DMS53 treated with DMSO at 0.1 percent for 48 hours (cell line): ENCODE results near the gene GAS2.
"Not testable (repeated sequence)": the region's sequence is repeated elsewhere in the genome, so short reads cannot be mapped to it uniquely, and the experiment has no call there.

Source experiments
- DNase-seq: peaks from one replicate; lab custom pipeline; 2025; ENCODE audit not compliant: unreplicated experiment; lab: John Stamatoyannopoulos, UW

The GAS2 gene

GRCh38 chr11:22666325-22666687 lies at the start of gene GAS2:
Gene GAS2, plus strand, starts transcription at chr11:22666611. Its CDS starts 8,259 bp downstream, at chr11:22674870.
- DNase-seq = peak; percentile 23

- no peak for DNase-seq
Observed at GRCh38 chr11:22617868-22618267, 48.5 kb upstream of the GAS2 start.

GRCh38 chr11:22624742-22625447 lies 41.5 kb upstream of the GAS2 start:
- peak; percentile 75 for DNase-seq

GRCh38 chr11:22625448-22626287 lies 40.7 kb upstream of the GAS2 start, which contains the start of gene FANCF:
Gene FANCF, minus strand, starts transcription at chr11:22625823. Its CDS starts 13 bp downstream, at chr11:22625810.
- peak; percentile 96 for DNase-seq

DNA sequence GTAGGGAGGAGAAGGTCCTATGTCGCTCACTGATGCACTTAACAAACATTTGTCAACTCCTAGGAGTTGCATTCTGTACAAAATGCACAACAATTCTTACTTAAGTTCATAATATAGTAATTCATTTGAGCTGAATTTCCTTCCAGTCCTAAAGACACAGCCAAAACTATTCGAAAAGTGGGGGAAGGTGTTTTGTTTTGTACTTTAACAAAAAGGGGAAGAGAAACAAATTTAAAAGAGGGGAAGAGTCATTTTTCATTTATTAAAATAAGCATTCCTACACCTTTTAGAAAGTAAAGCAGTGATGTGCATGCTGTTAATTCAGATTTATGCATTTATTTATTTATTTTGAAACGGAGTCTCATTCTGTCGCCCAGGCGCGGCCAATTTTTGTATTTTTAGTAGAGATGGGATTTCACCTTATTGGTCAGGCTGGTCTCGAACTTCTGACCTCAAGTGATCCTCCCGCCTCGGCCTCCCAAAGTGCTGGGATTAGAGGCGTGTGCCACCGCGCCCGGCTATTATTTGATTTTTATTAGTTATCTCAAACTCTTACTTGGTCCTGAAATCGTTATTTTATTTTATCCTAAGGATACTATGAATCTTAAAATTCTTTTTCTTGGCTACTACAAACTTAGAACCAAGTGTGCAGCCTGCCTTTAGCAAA lies 39.7 kb upstream of the GAS2 start:
- no peak for DNase-seq

GRCh38 chr11:22627421-22627820 lies 39.0 kb upstream of the GAS2 start:
- DNase-seq = no peak

DNA sequence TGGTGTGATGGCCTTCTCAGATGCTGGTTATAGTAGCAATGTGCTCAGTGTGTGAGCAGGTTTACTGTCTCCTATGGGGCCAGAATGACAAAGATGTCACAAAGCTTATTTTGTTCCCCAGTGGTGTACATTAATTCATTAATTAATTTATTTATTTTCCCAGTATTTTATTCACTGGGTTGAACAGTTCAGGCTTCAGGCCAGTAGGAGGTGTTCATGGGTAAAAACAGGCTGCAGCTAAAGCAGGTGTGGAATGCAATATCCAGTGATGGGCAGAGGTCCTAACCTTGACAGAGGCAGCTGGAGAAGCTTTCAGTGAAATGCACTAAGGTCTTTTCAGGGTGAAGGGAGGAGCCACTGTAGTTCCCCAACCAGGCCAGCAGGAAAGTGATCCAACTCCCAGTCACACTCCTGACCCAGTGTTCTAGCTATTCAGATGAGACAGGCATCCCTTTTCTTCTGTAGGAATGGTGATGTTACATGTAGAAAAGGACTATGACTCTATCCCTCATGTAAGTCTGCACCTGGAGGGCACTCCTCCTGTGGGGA lies 33.0 kb upstream of the GAS2 start:
- DNase-seq = no peak

GRCh38 chr11:22634897-22635629 lies 31.3 kb upstream of the GAS2 start:
- peak; percentile 46 for DNase-seq

- DNase-seq = no peak
Observed at GRCh38 chr11:22635689-22636088, 30.7 kb upstream of the GAS2 start.

DNA sequence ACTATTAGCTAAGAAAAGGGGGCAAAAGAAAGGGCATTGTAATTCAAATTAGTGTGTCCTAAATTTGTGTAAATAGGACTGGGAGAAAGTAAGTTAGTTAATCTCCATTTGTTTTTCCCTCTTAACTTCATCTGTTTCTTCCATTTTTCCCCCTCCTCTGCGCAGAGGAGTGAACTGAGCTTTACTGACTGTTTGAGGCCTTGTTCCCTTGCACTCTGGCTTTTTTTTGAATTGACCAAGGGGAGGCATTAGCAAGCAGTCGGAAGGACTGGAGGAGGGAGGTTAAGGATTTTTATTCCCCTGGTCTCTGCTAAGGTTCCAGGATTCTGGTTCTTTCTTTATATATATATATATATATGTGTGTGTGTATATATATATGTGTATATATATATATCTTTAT lies 25.5 kb upstream of the GAS2 start:
- DNase-seq = no peak

DNA sequence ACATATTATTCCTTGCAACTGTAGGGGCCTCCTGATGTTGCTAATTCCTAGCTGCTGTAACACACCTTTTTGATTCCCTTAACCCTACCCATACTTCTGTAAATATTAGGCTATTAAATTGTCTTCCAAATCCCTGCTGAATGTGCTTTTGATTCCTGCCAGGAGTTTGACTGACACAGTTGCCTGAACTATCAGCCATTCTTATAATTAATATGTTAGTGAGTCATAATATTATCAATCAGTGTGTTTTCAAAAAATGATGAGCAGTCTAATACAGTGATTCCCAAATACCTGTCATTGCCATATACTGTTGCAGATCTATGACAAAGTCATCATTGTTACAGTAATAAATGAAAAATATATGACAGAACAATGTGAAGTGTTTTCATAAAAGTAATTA lies 24.9 kb upstream of the GAS2 start:
- DNase-seq = no peak

DNA sequence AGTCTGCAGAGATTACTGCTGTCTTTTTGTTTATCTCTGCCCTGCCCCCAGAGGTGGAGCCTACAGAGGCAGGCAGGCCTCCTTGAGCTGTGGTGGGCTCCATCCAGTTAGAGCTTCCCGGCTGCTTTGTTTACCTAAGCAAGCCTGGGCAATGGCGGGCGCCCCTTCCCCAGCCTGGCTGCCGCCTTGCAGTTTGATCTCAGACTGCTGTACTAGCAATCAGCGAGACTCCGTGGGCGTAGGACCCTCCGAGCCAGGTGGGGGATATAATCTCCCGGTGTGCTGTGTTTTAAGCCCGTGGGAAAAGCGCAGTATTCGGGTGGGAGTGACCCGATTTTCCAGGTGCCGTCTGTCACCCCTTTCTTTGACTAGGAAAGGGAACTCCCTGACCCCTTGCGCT lies 14.1 kb upstream of the GAS2 start:
- not testable (repeated sequence) for DNase-seq

GRCh38 chr11:22656130-22656529 lies 10.3 kb upstream of the GAS2 start:
- no peak for DNase-seq

DNA sequence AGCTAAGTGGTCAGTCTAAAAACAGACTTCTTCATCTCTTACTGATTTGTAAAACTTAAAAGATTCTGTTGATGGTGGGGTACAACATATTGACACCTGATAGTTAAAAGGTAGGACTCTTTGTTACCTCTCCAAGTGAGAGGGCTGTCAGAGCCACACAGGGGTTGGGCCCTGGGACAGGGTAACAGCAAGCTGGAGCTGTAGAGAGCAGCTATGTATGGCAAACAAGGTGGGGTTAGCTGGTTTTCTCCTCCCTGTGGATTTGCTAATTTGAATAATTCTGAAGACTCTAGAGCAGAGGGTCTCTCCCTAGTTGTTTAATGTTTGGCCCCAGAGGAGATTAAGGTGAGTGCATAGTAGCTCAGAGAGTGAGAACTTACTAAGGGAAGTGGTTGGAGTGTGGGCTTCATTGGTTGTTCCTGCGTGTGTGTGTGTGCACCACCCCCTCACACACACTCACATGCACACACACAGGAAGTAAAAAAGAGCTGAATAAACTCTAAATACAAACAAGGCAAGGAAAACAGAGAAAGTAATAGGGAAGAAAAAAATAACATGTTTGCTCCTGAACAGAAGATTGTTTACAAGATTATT lies 9.2 kb upstream of the GAS2 start:
- no peak for DNase-seq

DNA sequence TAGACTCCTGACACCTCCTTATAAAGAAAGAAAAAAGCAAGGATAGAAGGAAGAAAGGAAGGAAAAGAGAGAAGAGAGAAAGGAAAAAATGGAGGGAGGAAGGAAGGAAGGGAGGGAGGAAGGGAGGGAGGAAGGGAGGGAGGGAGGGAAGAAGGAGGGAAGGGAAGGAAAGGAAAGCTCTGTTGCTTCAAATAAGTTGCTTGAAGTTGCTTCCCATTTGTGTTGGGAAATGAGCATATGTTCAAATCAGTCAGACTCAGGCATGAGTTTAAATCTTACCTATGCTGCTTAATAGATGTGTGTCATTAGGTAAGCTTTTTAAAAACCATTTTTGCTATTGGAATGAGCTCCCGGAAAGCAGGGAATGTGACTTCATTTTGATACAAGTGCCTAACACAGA lies 6.6 kb upstream of the GAS2 start:
- DNase-seq = no peak

DNA sequence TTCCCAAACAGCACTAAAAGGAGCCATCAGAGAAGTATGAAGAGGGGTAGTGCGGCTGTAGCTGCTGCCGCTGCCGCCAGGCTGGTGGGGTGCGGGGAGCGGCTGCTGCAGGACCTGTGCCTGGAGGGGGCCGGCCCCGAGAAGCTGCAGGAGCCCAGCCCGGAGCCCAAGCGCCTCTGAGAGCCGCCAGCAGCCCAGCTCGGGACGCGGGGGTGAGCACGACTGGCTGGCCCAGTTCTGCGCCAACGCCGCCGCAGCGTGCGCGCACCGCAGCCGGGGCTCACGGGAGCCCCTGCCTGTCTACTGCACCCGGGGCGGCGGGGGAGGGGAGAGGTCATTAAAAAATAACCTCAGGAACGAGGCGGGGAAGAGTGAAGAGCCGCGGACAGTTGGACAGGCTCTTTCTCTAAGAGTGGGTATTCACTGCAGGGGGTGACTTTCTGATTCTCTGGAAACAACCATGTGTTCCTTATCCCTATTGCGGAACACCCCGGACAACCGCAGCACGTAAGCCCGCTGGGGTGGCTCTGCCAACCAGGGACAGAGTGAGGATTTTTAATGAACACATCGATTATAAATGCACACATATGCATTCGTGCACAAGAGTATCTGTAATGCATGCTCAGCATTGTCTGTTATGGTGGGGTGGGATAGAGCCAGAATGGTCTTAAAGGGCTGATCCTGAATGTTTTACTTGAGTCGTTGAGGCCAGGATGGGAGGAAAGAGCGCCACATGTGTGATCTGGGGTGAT lies 453 bp downstream of the GAS2 start:
- DNase-seq = no peak

GRCh38 chr11:22668005-22668796 lies 1.8 kb downstream of the GAS2 start:
- DNase-seq = no peak

DNA sequence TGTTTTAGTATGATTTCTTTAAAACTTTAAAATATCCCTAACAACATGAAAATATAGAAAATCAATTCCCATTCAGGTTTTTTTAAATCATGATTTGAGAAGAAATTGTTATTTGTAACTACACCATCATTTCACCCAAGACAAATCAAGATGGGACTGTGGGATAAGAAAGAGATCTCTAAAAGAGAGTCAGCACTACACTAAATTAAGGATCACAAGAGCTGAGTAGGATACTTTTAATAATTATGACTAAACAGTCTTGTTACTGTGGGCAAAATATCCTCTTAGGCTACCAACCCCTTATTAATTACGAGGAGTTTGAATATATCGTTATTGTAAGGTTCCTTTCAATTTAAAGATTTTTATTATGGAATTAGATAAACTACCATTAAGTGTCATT lies 3.0 kb downstream of the GAS2 start:
- no peak for DNase-seq

- peak; percentile 47 for DNase-seq
Observed at GRCh38 chr11:22670830-22671229, 4.4 kb downstream of the GAS2 start.
